PC-3 (cell line): ENCODE results near the gene CGB2.
"Not testable (repeated sequence)": the region's sequence is repeated elsewhere in the genome, so short reads cannot be mapped to it uniquely, and the experiment has no call there.

Experiments
- EZH2 ChIP-seq: fragments of 300-600 bp; sonication (generic); IDR thresholded peaks from one replicate; pipeline ENCODE4 v1.6.1; 2017; ENCODE audit warnings: antibody characterized with exemption, mild to moderate bottlenecking, low read length; ENCODE audit not compliant: unreplicated experiment
- EZH2phosphoT487 ChIP-seq: fragments of 300-600 bp; sonication (generic); IDR thresholded peaks from 2 replicates; pipeline ENCODE4 v1.6.1; 2018; ENCODE audit warnings: mild to moderate bottlenecking, antibody characterized with exemption, low read length, borderline replicate concordance
- TF ChIP-seq, protein P1 (sequence below): fragments of 300-600 bp; sonication (generic); conservative IDR thresholded peaks from 2 replicates; pipeline ENCODE4 v1.5.1; 2017; ENCODE audit warnings: antibody characterized with exemption, low read depth, mild to moderate bottlenecking, low read length

DNA sequence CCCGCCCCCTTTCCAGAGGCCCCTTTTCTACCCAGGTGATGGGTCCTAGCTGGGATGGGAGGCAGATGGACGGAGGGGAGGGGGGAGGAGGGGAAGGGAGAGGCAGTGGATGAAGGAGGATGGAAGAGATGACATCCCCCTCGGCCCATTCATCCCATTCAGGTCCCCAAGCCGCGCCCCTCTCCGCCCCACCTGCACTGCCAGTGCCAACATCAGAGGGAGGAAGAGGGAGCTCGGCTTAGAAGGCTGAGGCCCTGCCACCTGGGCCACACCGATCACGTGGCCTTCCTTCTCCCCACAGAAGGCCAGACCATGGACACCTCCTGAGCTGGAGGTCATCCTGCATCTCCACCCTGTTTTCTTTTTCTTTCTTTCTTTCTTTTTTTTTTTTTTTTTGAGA is 3.0 kb upstream of the CGB2 start:
- TF ChIP-seq, protein P1, sequence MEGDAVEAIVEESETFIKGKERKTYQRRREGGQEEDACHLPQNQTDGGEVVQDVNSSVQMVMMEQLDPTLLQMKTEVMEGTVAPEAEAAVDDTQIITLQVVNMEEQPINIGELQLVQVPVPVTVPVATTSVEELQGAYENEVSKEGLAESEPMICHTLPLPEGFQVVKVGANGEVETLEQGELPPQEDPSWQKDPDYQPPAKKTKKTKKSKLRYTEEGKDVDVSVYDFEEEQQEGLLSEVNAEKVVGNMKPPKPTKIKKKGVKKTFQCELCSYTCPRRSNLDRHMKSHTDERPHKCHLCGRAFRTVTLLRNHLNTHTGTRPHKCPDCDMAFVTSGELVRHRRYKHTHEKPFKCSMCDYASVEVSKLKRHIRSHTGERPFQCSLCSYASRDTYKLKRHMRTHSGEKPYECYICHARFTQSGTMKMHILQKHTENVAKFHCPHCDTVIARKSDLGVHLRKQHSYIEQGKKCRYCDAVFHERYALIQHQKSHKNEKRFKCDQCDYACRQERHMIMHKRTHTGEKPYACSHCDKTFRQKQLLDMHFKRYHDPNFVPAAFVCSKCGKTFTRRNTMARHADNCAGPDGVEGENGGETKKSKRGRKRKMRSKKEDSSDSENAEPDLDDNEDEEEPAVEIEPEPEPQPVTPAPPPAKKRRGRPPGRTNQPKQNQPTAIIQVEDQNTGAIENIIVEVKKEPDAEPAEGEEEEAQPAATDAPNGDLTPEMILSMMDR = not testable (repeated sequence)
- not testable (repeated sequence) for TF ChIP-seq EZH2, EZH2phosphoT487
